IPS DF 6.9 (cell line): Measurements from ENCODE around the gene METTL17.

Experiments
- DNase-seq: peaks from one replicate; pipeline ENCODE4 v3.0.0-alpha.2; 2013; ENCODE audit warnings: low read depth, low spot score
- H3K27ac ChIP-seq: one replicate; pipeline ENCODE4 v1.5.1; 2013; ENCODE audit warnings: low read length, control low read depth
- H3K27me3 ChIP-seq: 2 replicates; pipeline ENCODE4 v1.6.1; 2013; ENCODE audit warnings: mild to moderate bottlenecking, low read length; ENCODE audit not compliant: control insufficient read depth, insufficient read depth
- H3K36me3 ChIP-seq: 2 replicates; pipeline ENCODE4 v1.6.1; 2013; ENCODE audit warnings: low read length; ENCODE audit not compliant: control insufficient read depth, insufficient read depth
- H3K4me1 ChIP-seq: 2 replicates; pipeline ENCODE4 v1.6.1; 2013; ENCODE audit warnings: low read length; ENCODE audit not compliant: control insufficient read depth, insufficient read depth
- H3K4me3 ChIP-seq: 2 replicates; pipeline ENCODE4 v1.5.1; 2013; ENCODE audit warnings: mild to moderate bottlenecking, low read length
- H3K9me3 ChIP-seq: 2 replicates; pipeline ENCODE4 v1.6.1; 2013; ENCODE audit warnings: low read length, inconsistent platforms; ENCODE audit not compliant: control insufficient read depth, insufficient read depth
- WGBS: extraction: QIAGEN DNeasy Blood & Tissue Kit; methylation state at CpG from one replicate; pipeline ENCODE4 v1.1.7; 2013; ENCODE audit warnings: mixed read lengths, missing lambda C conversion rate; ENCODE audit not compliant: insufficient read length, insufficient coverage; 5-methylcytosine and 5-hydroxymethylcytosine counted together

The METTL17 gene

DNA sequence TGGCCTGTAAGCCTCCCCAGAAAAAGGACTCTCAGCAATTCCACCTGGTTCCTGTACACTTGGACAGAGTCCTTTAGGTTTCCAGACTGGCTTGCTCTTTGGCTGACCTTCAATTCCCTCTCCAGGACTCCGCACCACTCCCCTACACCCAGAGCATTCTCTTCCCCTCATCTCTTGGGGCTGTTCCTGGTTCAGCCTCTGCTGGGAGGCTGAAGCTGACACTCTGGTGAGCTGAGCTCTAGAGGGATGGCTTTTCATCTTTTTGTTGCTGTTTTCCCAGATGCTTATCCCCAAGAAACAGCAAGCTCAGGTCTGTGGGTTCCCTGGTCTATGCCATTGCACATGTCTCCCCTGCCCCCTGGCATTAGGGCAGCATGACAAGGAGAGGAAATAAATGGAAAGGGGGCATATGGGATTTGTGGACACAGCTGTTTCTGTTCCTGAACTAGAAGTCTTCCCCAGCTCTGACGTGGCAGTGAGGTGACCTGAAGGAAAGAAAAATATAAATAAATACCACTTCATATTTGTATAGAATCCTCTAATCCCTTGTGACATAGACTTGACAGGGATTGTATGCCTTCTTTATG is 53.7 kb downstream of the METTL17 start:
- no peak for DNase-seq
- no peak overlapping the region for H3K27ac ChIP-seq
- no peaks in the 10 kb centered on the region for H3K36me3 ChIP-seq
- H3K9me3 ChIP-seq = no peaks in the 10 kb centered on the region
- WGBS = no CpG with 5 or more reads among the region's 2 CpGs
- peaks cover 2% of the 10 kb centered on the region; the same call in 1 of the 2 replicates for H3K4me1 ChIP-seq
- H3K27me3 ChIP-seq = no peaks in the 10 kb centered on the region
- H3K4me3 ChIP-seq = no peak overlapping the region

DNA sequence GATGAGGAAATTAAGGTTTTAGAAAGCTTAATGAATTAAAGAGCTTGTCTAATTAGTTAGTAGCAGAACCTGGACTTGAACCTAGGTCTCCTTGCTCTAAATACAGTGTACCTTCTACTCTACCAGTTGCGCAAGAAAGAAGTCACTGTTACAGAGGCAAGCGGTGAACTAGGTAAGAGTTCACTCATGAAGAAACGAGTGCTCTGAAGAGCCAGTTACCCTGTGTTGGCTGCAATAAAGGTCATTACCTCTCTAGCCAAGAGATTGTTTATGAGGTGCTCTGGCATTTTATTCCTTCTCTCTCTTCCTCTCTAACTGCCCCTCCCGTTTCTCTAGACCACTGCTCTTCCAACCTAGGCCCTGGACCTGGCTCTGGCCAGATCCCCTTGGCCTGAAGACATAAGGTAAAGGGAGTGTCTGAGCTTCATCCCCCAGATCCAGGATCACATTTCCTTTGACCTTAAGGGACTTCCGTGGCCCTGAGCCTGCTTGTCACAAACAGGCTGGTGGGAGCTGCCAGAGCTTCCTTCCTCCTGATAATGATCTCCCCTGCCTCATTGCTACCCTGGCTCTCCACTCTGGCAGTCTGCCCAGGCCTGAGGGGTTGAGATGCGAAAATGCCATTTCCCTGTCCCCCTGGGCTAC is 54.3 kb downstream of the METTL17 start:
- Histone ChIP-seq H3K4me3 (no peak overlapping the region), H3K36me3 (no peaks in the 10 kb centered on the region), H3K9me3 (no peaks in the 10 kb centered on the region), H3K27me3 (no peaks in the 10 kb centered on the region), H3K27ac (no peak overlapping the region), H3K4me1 (peaks cover 1% of the 10 kb centered on the region; the same call in 1 of the 2 replicates)
- no CpG with 5 or more reads among the region's 6 CpGs for WGBS
- DNase-seq = no peak
